Measurements from ENCODE around the gene FN3KRP. TPM values are rescaled to one million over a fixed set of nuclear protein-coding genes. Genes with fewer than 3 reads are reported as not detected.
A peak's percentile ranks its signal among the peaks of the same experiment; 100 is the strongest.

FN3KRP gene
- total and polyA plus RNA-seq, 2 of the 13 experiments (the other 11 are each of a cell fraction or from before 2014, with no cell fraction given): 22.4 to 28.2 TPM

GRCh38 chr17:82716203-82717010 is at the start of gene FN3KRP (continued):
- no peak for TF ChIP-seq MTF1 (CRISPR knock-in tag; IDR thresholded peaks at IDR 0.05)
- TF ChIP-seq GATAD1 (CRISPR knock-in tag; IDR thresholded peaks at IDR 0.05): peak; percentile 89
- peak; percentile 3; the same call in 1 of the 2 replicates for TF ChIP-seq ZBTB38 (CRISPR knock-in tag; IDR thresholded peaks at IDR 0.05)
- peak; percentile 75 for TF ChIP-seq ZFY (CRISPR knock-in tag; IDR thresholded peaks at IDR 0.05)
- TF ChIP-seq ZNF639 (CRISPR knock-in tag; conservative IDR thresholded peaks at IDR 0.05): no peak
- 0 out of 2 replicates have a peak, but pooled peaks have one; percentile 59 for TF ChIP-seq ZSCAN20 (CRISPR knock-in tag; IDR thresholded peaks at IDR 0.05; ENCODE audit: borderline replicate concordance)
- TF ChIP-seq GATA4 (IDR thresholded peaks at IDR 0.05; ENCODE audit: borderline replicate concordance, low read depth): 0 out of 2 replicates have a peak, but pooled peaks have one; percentile 5
- peak; percentile 46; the same call in 1 of the 2 replicates for TF ChIP-seq ZC3H13 (CRISPR knock-in tag; IDR thresholded peaks at IDR 0.05)
- TF ChIP-seq ZBED4 (CRISPR knock-in tag; IDR thresholded peaks at IDR 0.05; ENCODE audit: borderline replicate concordance): peak; percentile 70
- no peak for TF ChIP-seq MYNN (CRISPR knock-in tag; IDR thresholded peaks at IDR 0.05; ENCODE audit: low read depth)
- no peak for TF ChIP-seq FOSL2 (CRISPR knock-in tag; IDR thresholded peaks at IDR 0.05)
- no peak for TF ChIP-seq KAT7 (CRISPR knock-in tag; IDR thresholded peaks at IDR 0.05; ENCODE audit: borderline replicate concordance)
- TF ChIP-seq SPEN (CRISPR knock-in tag; IDR thresholded peaks at IDR 0.05; ENCODE audit: low read depth): peak; percentile 49; the same call in 1 of the 2 replicates
- TF ChIP-seq THAP7 (CRISPR knock-in tag; IDR thresholded peaks at IDR 0.05): no peak
- peak; percentile 65; the same call in 1 of the 2 replicates for TF ChIP-seq WIZ (CRISPR knock-in tag; IDR thresholded peaks at IDR 0.05)
- no peak for TF ChIP-seq ZNF883 (CRISPR knock-in tag; IDR thresholded peaks at IDR 0.05; ENCODE audit: not compliant biosample characterization)
- 0 out of 4 replicates have a peak, but pooled peaks of 1 of the 2 experiments have one; percentile 3 for TF ChIP-seq KLF16 (CRISPR knock-in tag; IDR thresholded peaks at IDR 0.05)
- no peak for TF ChIP-seq PHF21A (CRISPR knock-in tag; IDR thresholded peaks at IDR 0.05)
- 0 out of 2 replicates have a peak, but pooled peaks have one; percentile 60 for TF ChIP-seq REL (CRISPR knock-in tag; conservative IDR thresholded peaks at IDR 0.05)
- no peak for TF ChIP-seq ZSCAN25 (CRISPR knock-in tag; IDR thresholded peaks at IDR 0.05)
- no peak for TF ChIP-seq ZNF460 (CRISPR knock-in tag; IDR thresholded peaks at IDR 0.05; ENCODE audit: borderline replicate concordance)
- TF ChIP-seq TSC22D2 (CRISPR knock-in tag; IDR thresholded peaks at IDR 0.05; ENCODE audit: borderline replicate concordance): no peak
- no peak for TF ChIP-seq ELF4 (CRISPR knock-in tag; IDR thresholded peaks at IDR 0.05; ENCODE audit: borderline replicate concordance)
